Measurements from ENCODE around the gene NASP.

GRCh38 chr1:45536886-45537285, 47.0 kb upstream of the NASP start:
- no peak for TF ChIP-seq JUNB (IDR thresholded peaks at IDR 0.05; ENCODE audit: unreplicated experiment)
- no peak for TF ChIP-seq CTCF (conservative IDR thresholded peaks at IDR 0.05; ENCODE audit: low read depth in 2 of 2)
- no peak for TF ChIP-seq POLR2AphosphoS5 (IDR thresholded peaks at IDR 0.05; ENCODE audit: low read depth)
- no peak for TF ChIP-seq EZH2 (IDR thresholded peaks at IDR 0.05; ENCODE audit: low read depth, unreplicated experiment)
- no peak for TF ChIP-seq REST (IDR thresholded peaks at IDR 0.05; ENCODE audit: unreplicated experiment)
